Activated naive CD8-positive, alpha-beta T cell treated with anti-CD3 and anti-CD28 coated beads for 36 hours (primary cell): ENCODE results near the gene FMN1. TPM values are rescaled to one million over a fixed set of nuclear protein-coding genes. Genes with fewer than 3 reads are reported as not detected.

Source experiments
- DNase-seq: peaks from one replicate; pipeline ENCODE4 v3.0.0; 2021
- H3K27ac Mint-ChIP-seq: one replicate; pipeline ENCODE4 v1.8.0; 2022; ENCODE audit warnings: mild to moderate bottlenecking, moderate library complexity, mixed read lengths
- H3K27me3 Mint-ChIP-seq: one replicate; pipeline ENCODE4 v1.8.0; 2022; ENCODE audit warnings: mild to moderate bottlenecking, mixed read lengths
- H3K36me3 Mint-ChIP-seq: one replicate; pipeline ENCODE4 v1.8.0; 2021; ENCODE audit warnings: mild to moderate bottlenecking, mixed read lengths
- H3K4me1 Mint-ChIP-seq: one replicate; pipeline ENCODE4 v1.8.0; 2021; ENCODE audit warnings: mixed read lengths
- H3K4me3 Mint-ChIP-seq: one replicate; pipeline ENCODE4 v1.8.0; 2022; ENCODE audit warnings: mild to moderate bottlenecking, moderate library complexity, mixed read lengths
- H3K9me3 Mint-ChIP-seq: one replicate; pipeline ENCODE4 v1.8.0; 2022; ENCODE audit warnings: mixed read lengths
- total RNA-seq, 2 experiments: library from RNA; stranded (reverse); gene quantifications; one replicate each; pipeline ENCODE4 v1.2.3, GENCODE V29; 2021

FMN1 gene
- total RNA-seq, 2 experiments from 2014 or later, result 0.14 to 0.31 TPM

- H3K27me3 Mint-ChIP-seq, result peaks cover 4% of the 10 kb centered on the region
- H3K9me3 Mint-ChIP-seq, result no peaks in the 10 kb centered on the region
- DNase-seq, result no peak
- no peaks in the 10 kb centered on the region for H3K36me3 Mint-ChIP-seq
- no peak overlapping the region for H3K4me3 Mint-ChIP-seq
- H3K4me1 Mint-ChIP-seq, result no peaks in the 10 kb centered on the region
- no peak overlapping the region for H3K27ac Mint-ChIP-seq
Observed at GRCh38 chr15:32904448-32904847, 290.1 kb downstream of the FMN1 start.

- no peaks in the 10 kb centered on the region for H3K4me1 Mint-ChIP-seq
- H3K4me3 Mint-ChIP-seq, result no peak overlapping the region
- H3K36me3 Mint-ChIP-seq, result no peaks in the 10 kb centered on the region
- H3K27me3 Mint-ChIP-seq, result peaks cover 4% of the 10 kb centered on the region
- no peak overlapping the region for H3K27ac Mint-ChIP-seq
- no peak for DNase-seq
- H3K9me3 Mint-ChIP-seq, result no peaks in the 10 kb centered on the region
Observed at GRCh38 chr15:32903591-32904290, 290.8 kb downstream of the FMN1 start.

DNA sequence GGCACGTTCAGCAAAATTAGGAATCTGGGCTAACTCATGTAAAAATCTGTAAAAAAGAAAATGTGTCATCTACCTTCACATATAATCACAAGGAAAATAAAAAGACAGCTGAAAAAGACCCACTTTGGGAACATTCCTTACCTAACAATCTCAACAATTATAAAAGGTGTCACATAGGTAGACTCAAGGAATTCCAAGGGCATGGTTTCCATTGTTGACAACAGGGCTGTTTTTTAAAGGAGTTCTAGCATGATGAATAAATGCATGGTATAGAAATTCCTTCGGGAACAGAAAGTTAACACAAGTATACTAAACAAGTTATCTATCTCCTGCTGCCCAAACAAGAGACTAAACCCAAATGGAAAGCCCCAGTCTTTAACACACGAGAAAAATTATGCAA, 292.5 kb downstream of the FMN1 start:
- DNase-seq, result no peak
- no peak overlapping the region for H3K4me3 Mint-ChIP-seq
- H3K27me3 Mint-ChIP-seq, result peaks cover 7% of the 10 kb centered on the region
- no peak overlapping the region for H3K27ac Mint-ChIP-seq
- H3K4me1 Mint-ChIP-seq, result no peaks in the 10 kb centered on the region
- H3K9me3 Mint-ChIP-seq, result no peaks in the 10 kb centered on the region
- no peaks in the 10 kb centered on the region for H3K36me3 Mint-ChIP-seq

- Mint-ChIP-seq H3K36me3 (no peaks in the 10 kb centered on the region), H3K27me3 (peaks cover 7% of the 10 kb centered on the region), H3K4me1 (no peaks in the 10 kb centered on the region), H3K4me3 (no peak overlapping the region), H3K9me3 (no peaks in the 10 kb centered on the region), H3K27ac (no peak overlapping the region)
- DNase-seq, result no peak
Observed at GRCh38 chr15:32901192-32901591, 293.3 kb downstream of the FMN1 start.

DNA sequence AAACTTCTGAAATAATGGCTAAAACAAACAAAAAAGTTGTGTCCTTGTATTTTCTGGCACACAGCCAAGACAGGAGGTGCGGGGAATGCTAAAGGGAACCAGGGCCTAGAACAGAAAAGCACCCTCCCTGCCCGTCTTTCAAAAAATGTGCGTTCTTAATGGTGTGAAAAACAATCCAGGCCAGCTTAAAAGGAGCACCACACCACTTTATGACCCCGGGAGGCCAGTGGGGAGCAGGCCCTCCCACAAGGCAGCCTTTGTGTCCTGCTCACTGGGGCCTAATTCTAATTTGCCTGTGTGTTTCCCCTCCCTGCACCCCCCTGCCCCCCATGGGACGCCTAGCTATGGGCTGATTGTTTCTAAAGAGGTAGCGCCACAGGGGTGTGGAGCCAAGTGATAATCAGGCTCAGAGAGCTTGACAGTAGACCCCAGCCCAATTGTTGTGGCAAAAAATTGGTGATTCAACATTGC, 295.4 kb downstream of the FMN1 start:
- no peak for DNase-seq
- no peaks in the 10 kb centered on the region for H3K9me3 Mint-ChIP-seq
- peaks cover 7% of the 10 kb centered on the region for H3K27me3 Mint-ChIP-seq
- H3K27ac Mint-ChIP-seq, result no peak overlapping the region
- no peaks in the 10 kb centered on the region for H3K36me3 Mint-ChIP-seq
- H3K4me1 Mint-ChIP-seq, result no peaks in the 10 kb centered on the region
- no peak overlapping the region for H3K4me3 Mint-ChIP-seq

- Mint-ChIP-seq H3K36me3 (no peaks in the 10 kb centered on the region), H3K4me3 (no peak overlapping the region), H3K4me1 (no peaks in the 10 kb centered on the region), H3K9me3 (no peaks in the 10 kb centered on the region), H3K27me3 (peaks cover 7% of the 10 kb centered on the region), H3K27ac (no peak overlapping the region)
- DNase-seq, result no peak
Observed at GRCh38 chr15:32898414-32898813, 296.1 kb downstream of the FMN1 start.

DNA sequence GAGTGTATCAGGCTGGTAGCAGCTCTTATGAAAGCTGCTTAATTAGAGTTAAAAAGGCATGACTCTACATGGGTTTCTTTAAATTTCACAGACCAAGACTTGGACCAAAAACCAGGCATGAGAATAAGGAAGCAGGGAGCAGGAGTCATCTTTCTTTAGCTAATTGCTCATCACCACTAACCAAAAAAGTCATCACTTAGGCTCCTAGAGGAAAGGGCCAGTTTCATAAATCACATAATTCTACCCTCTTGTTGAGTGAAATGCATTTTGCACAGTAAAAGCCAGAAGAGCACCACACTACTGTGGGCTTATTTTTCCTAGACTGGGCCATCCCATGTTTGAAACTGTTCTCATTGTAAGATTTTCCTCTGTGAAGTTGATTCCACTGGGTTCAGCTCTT, 301.1 kb downstream of the FMN1 start:
- Mint-ChIP-seq H3K4me3 (no peak overlapping the region), H3K9me3 (no peaks in the 10 kb centered on the region), H3K36me3 (no peaks in the 10 kb centered on the region), H3K4me1 (no peaks in the 10 kb centered on the region), H3K27ac (no peak overlapping the region), H3K27me3 (peaks cover 3% of the 10 kb centered on the region)
- DNase-seq, result no peak

DNA sequence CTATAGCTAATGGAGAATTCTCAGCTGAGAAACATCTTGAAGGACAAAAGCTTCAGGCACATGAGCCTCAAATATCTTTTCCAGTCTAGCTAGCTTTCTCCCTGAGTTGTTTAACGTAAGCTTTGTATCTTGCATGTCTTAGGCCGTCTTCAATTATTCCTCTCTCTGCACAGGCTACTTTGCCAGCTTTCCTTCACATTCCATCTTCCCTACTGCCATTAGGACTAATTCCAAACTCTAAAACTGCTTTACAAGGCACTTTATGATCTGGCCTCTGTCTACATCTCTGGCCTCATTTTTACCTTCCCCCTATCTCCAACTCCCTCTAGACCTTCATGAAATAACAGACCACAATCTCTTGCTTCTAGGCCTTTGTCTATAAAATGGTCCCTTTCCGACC, 305.3 kb downstream of the FMN1 start:
- no peaks in the 10 kb centered on the region for H3K36me3 Mint-ChIP-seq
- H3K4me1 Mint-ChIP-seq, result no peaks in the 10 kb centered on the region
- H3K4me3 Mint-ChIP-seq, result no peak overlapping the region
- H3K9me3 Mint-ChIP-seq, result no peaks in the 10 kb centered on the region
- DNase-seq, result no peak
- no peaks in the 10 kb centered on the region for H3K27me3 Mint-ChIP-seq
- no peak overlapping the region for H3K27ac Mint-ChIP-seq

- Mint-ChIP-seq H3K4me1 (no peaks in the 10 kb centered on the region), H3K9me3 (no peaks in the 10 kb centered on the region), H3K36me3 (no peaks in the 10 kb centered on the region), H3K4me3 (no peak overlapping the region), H3K27me3 (no peaks in the 10 kb centered on the region), H3K27ac (no peak overlapping the region)
- no peak for DNase-seq
Observed at GRCh38 chr15:32888221-32888761, 306.2 kb downstream of the FMN1 start.

DNA sequence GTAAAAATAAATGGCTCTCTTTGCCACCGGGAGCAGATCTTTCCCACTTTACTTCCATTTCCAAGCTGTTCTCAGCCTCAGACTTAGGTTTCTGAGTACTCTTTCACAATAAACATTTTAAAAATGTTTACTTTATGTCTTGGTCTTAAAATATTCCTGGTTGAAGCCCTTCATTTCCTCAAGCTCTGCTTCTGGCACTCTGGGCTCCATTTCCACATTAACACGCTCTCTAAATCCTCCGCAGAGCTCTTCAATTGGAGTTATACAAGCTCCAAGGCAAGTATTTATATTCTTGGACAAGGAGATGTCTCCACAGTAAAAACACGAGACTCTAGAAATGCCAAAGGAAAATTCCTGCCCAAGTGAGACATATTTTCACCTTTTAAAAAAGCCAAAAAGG, 307.4 kb downstream of the FMN1 start:
- no peaks in the 10 kb centered on the region for H3K36me3 Mint-ChIP-seq
- H3K27me3 Mint-ChIP-seq, result no peaks in the 10 kb centered on the region
- H3K4me1 Mint-ChIP-seq, result no peaks in the 10 kb centered on the region
- no peak overlapping the region for H3K27ac Mint-ChIP-seq
- DNase-seq, result no peak
- no peak overlapping the region for H3K4me3 Mint-ChIP-seq
- no peaks in the 10 kb centered on the region for H3K9me3 Mint-ChIP-seq

DNA sequence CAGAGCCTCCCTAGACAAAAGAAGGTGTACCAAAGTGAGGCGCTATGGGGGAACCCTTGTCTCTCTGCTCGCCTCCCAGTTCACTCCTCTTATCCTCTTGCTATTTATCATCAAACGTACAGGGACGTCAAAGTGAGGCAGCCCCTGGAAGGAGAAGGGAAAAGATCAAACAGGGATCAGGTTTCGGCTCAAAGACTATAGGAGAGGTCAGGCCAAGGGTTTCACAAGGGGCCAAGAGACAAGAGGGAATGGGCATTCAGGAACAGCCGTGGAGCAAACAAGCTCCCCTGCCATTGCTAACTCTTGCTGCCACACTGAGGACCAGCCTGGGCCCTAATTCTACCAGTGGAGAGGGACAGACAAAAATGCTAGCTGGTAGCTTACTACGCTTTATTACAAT, 308.1 kb downstream of the FMN1 start:
- H3K4me1 Mint-ChIP-seq, result no peaks in the 10 kb centered on the region
- no peaks in the 10 kb centered on the region for H3K27me3 Mint-ChIP-seq
- no peak overlapping the region for H3K4me3 Mint-ChIP-seq
- no peak overlapping the region for H3K27ac Mint-ChIP-seq
- no peaks in the 10 kb centered on the region for H3K9me3 Mint-ChIP-seq
- H3K36me3 Mint-ChIP-seq, result no peaks in the 10 kb centered on the region
- no peak for DNase-seq

GRCh38 chr15:32885713-32886112, 308.8 kb downstream of the FMN1 start:
- no peaks in the 10 kb centered on the region for H3K27me3 Mint-ChIP-seq
- no peak for DNase-seq
- H3K4me1 Mint-ChIP-seq, result no peaks in the 10 kb centered on the region
- H3K27ac Mint-ChIP-seq, result no peak overlapping the region
- H3K36me3 Mint-ChIP-seq, result no peaks in the 10 kb centered on the region
- H3K9me3 Mint-ChIP-seq, result no peaks in the 10 kb centered on the region
- no peak overlapping the region for H3K4me3 Mint-ChIP-seq

GRCh38 chr15:32884146-32884545, 310.4 kb downstream of the FMN1 start:
- Mint-ChIP-seq H3K27ac (no peak overlapping the region), H3K4me1 (no peaks in the 10 kb centered on the region), H3K4me3 (no peak overlapping the region), H3K9me3 (no peaks in the 10 kb centered on the region), H3K36me3 (no peaks in the 10 kb centered on the region), H3K27me3 (no peaks in the 10 kb centered on the region)
- no peak for DNase-seq

DNA sequence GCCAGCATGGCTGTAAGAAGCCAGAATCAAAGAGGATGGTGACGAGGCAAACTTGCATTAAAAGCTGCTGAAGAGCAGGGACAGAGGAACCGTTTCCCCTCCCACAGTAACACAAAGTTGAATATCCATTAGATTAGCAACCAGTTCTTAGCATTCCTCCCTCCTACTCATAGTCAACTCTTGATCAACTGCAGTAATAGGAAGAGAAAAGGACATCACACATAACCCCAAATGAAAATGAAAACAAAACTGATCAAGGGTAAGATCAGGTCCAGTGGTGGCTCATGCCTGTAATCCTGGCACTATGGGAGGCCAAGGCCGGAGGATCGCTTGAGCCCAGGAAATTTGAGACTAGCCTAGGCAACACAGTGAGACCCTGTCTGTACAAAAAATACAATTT, 311.6 kb downstream of the FMN1 start:
- no peak for DNase-seq
- Mint-ChIP-seq H3K4me3 (no peak overlapping the region), H3K27me3 (no peaks in the 10 kb centered on the region), H3K4me1 (no peaks in the 10 kb centered on the region), H3K36me3 (no peaks in the 10 kb centered on the region), H3K9me3 (no peaks in the 10 kb centered on the region), H3K27ac (no peak overlapping the region)

GRCh38 chr15:32881528-32881927, 313.0 kb downstream of the FMN1 start:
- Mint-ChIP-seq H3K36me3 (no peaks in the 10 kb centered on the region), H3K4me3 (no peak overlapping the region), H3K9me3 (no peaks in the 10 kb centered on the region), H3K27me3 (no peaks in the 10 kb centered on the region), H3K4me1 (no peaks in the 10 kb centered on the region), H3K27ac (no peak overlapping the region)
- no peak for DNase-seq

DNA sequence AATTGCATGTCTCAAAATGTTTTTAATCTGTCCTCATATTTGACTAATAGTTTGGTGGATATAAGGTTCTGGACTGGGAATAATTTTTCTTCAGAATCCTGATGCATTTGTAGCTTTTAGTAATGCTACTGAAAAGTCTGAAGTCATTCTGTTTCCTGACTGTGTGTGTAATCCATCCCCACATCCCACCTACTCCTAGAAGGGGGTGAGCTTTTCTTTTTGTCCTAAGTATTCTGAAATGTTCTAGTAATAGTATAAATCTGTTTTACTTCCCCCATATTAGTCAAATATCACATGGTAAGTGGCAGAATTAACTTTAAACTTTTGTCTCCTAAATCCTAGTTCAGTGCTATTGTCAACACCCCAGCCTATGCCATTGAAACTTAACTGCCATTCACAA, 313.9 kb downstream of the FMN1 start:
- no peaks in the 10 kb centered on the region for H3K36me3 Mint-ChIP-seq
- no peaks in the 10 kb centered on the region for H3K27me3 Mint-ChIP-seq
- no peaks in the 10 kb centered on the region for H3K4me1 Mint-ChIP-seq
- no peak overlapping the region for H3K4me3 Mint-ChIP-seq
- H3K27ac Mint-ChIP-seq, result no peak overlapping the region
- no peaks in the 10 kb centered on the region for H3K9me3 Mint-ChIP-seq
- no peak for DNase-seq
